HuH-7 (cell line): Measurements from ENCODE around the gene NTSR1.
A peak's percentile ranks its signal among the peaks of the same experiment; 100 is the strongest.

Experiments used
- DNase-seq: peaks from one replicate; pipeline ENCODE4 v3.0.0; 2011; ENCODE audit warnings: low spot score

Gene NTSR1

GRCh38 chr20:62771396-62772102, 62.9 kb downstream of the NTSR1 start:
- no peak for DNase-seq

- no peak for DNase-seq
These were observed 63.5 kb downstream of the NTSR1 start for GRCh38 chr20:62772103-62772611.

GRCh38 chr20:62772619-62772989, 64.0 kb downstream of the NTSR1 start:
- no peak for DNase-seq

GRCh38 chr20:62772990-62773844, 64.6 kb downstream of the NTSR1 start:
- no peak for DNase-seq

- DNase-seq = no peak
These were observed 65.4 kb downstream of the NTSR1 start for GRCh38 chr20:62773845-62774714.

GRCh38 chr20:62774762-62775161, 66.1 kb downstream of the NTSR1 start:
- no peak for DNase-seq

GRCh38 chr20:62775206-62775605, 66.6 kb downstream of the NTSR1 start:
- no peak for DNase-seq

- no peak for DNase-seq
These were observed 67.5 kb downstream of the NTSR1 start for GRCh38 chr20:62776035-62776691.

GRCh38 chr20:62776692-62777527, 68.3 kb downstream of the NTSR1 start:
- DNase-seq = no peak

- DNase-seq = no peak
These were observed 68.8 kb downstream of the NTSR1 start for GRCh38 chr20:62777528-62777830.

GRCh38 chr20:62778058-62778457, 69.4 kb downstream of the NTSR1 start:
- no peak for DNase-seq

- no peak for DNase-seq
These were observed 70.2 kb downstream of the NTSR1 start for GRCh38 chr20:62778601-62779416.

GRCh38 chr20:62779417-62779685, 70.7 kb downstream of the NTSR1 start:
- no peak for DNase-seq

GRCh38 chr20:62780204-62780603, 71.6 kb downstream of the NTSR1 start:
- DNase-seq = no peak

- DNase-seq = no peak
These were observed 72.1 kb downstream of the NTSR1 start for GRCh38 chr20:62780696-62781095.

GRCh38 chr20:62782149-62782892, 73.7 kb downstream of the NTSR1 start:
- peak; percentile 59 for DNase-seq

- DNase-seq = no peak
These were observed 74.2 kb downstream of the NTSR1 start for GRCh38 chr20:62782893-62783278.

GRCh38 chr20:62784497-62784896, 75.9 kb downstream of the NTSR1 start:
- no peak for DNase-seq

- no peak for DNase-seq
These were observed 76.8 kb downstream of the NTSR1 start for GRCh38 chr20:62785393-62785792.

- no peak for DNase-seq
These were observed 77.5 kb downstream of the NTSR1 start for GRCh38 chr20:62786157-62786556.
